Amniotic stem cell (primary cell): ENCODE results near the gene LRRC36.
A peak's percentile ranks its signal among the peaks of the same experiment; 100 is the strongest.

Experiments
- DNase-seq: peaks from one replicate; lab custom pipeline; 2025; lab: John Stamatoyannopoulos, UW

LRRC36 gene

DNA sequence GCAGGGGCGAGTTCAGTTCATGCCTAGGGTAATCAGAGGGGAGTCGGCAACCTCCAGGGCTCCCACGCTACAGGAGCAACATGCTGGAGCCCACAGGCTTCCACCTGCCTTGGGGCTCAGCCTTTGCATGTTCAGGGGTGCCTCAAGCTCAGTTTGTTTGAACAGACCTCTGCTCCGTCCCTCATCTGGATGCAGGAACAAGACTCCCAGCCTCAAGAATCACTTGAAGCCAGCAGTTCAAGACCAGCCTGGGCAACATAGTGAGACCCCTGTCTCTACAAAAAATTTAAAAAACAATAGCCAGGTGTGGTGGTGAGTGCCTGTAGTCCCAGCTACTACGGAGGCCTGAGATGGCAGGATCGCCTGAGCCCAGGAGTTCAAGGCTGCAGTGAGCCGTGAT lies 99.4 kb downstream of the LRRC36 start:
- DNase-seq = no peak

DNA sequence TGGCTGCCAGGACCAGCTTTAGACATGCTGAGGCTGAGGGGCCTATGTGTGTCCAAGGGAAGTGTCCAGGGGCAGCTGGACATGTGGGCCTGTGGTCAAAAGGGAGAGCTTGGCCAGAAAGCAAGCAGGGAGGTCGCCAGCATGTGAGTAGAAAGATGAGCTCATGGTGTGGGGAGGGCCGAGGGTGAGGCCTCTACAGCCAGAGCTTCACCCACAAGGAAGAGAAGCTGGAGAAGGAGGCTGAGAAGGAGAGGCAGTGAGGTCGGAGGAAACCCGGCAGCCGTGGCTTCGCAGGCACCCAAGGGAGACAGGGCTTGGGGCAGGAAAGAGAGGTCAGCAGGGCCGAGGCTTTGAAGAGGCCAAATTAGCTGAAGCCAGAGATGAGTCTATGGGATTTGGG lies 100.3 kb downstream of the LRRC36 start:
- no peak for DNase-seq

GRCh38 chr16:67428146-67428731 lies 101.6 kb downstream of the LRRC36 start:
- peak; percentile 7 for DNase-seq

GRCh38 chr16:67429053-67429798 lies 102.6 kb downstream of the LRRC36 start:
- no peak for DNase-seq

- no peak for DNase-seq
Observed at GRCh38 chr16:67429799-67430503, 103.3 kb downstream of the LRRC36 start.

DNA sequence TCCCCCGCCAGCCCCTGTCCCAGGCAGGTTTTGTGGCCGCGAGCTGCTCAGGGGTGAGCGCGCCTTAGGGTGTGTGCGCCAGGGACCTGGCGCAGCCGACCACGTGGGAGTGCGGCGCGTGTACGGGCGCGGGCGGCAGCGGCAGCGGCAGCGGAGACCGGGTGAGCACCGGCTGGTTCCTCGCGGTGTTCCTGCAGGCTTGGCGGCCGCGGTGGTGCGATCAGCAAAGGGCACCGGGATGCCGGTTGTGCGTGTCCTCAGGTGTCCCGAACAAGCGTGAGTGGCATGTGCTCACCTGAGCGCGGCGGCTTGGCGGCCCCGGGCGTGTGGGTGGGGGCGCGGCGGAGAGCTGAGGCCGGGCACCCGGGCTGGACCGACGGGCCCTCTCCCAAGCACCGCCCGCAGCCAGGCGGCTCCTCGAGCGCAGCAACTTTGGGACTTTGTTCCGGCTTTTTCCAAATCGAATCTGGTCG lies 103.9 kb downstream of the LRRC36 start:
- DNase-seq = no peak

DNA sequence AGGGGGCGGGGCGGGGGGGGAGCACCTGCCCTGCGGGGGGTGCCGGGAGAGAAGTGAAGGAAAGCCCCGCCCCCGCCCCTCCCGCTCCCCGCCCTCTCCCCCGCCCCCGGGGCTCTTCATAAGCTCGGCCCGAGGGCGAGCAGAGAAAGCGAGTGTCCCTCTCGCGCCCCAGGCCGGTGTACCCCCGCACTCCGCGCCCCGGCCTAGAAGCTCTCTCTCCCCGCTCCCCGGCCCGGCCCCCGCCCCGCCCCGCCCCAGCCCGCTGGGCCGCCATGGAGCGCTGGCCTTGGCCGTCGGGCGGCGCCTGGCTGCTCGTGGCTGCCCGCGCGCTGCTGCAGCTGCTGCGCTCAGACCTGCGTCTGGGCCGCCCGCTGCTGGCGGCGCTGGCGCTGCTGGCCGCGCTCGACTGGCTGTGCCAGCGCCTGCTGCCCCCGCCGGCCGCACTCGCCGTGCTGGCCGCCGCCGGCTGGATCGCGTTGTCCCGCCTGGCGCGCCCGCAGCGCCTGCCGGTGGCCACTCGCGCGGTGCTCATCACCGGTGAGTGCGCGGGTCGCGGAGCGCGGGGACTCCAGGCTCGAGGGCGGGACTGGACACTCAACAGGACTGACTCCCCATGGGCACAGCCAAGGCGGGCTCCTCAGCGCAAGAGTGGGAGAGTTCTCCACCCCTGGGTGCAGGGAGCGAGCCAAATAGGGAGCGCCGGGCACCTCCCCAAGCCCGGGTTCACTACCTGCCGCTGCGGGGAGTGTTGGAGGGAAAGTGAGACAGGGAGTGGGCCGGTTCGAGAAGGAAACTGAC lies 104.6 kb downstream of the LRRC36 start, which contains the start of gene HSD11B2:
TSS of gene HSD11B2 (plus strand) at position 145 of the 798 bp plus-strand sequence. CDS start at position 273, 128 bp downstream.
- DNase-seq = peak; percentile 37

DNA sequence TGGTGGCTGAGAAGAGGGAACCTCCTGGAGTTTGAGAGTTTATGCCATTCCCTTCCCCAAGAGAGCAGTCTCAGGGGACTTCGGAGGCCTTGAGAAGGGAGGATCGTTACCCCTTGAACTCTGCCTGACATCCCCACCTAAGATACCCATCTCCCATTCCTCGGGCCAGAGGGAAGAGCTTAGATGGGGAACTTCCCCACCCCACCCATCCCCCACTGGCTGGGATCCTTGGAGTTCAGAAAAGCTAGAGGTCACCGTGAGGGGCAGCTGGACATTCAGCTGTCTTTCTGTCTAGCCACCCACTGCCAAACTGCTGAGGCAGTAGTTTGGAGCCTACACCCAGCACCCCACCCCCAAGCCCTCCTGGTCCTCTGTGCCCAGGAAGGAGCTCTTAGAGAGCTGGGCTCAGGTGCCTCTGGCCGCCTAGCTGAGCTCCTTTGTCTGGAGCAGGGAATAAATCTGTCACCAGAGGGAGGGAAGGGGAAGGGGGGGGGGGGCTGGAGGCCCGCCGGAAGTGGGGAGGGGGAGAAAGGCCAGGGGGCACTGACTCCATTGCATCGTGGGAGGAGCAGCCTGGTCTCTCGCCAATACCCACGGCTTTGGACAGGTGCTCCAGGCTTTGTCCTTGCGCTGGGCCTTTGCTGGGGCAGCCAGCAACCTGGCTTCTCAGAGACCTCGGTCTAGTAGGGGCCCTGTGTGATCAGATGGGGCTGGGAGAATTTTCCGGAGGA lies 105.3 kb downstream of the LRRC36 start:
- DNase-seq = no peak

DNA sequence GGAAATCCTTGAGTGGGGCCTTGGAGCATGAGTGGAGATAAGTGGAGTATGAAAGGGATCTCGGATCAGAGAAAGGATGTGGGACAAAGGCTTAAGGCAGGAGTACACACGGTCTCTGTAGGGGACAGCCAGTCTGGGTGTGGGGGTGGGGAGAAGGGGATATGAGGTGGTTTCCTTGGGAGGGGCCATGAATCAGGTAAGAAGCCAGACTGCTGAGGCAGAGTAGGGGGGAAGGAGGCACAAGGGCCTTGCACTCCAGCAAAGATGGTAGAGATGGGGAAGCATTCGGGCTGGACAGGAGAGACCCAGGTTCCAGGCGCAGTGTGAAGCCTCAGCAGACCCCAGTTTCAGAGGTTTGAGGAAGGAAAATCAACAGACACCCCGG lies 105.9 kb downstream of the LRRC36 start:
- DNase-seq = no peak

- no peak for DNase-seq
Observed at GRCh38 chr16:67433131-67433719, 106.6 kb downstream of the LRRC36 start.
